GM19467 (cell line): Measurements from ENCODE around the gene ACVR1.
"Not testable (repeated sequence)": the region's sequence is repeated elsewhere in the genome, so short reads cannot be mapped to it uniquely, and the experiment has no call there.

Experiments
- ATAC-seq: cut with Tn5 transposase; IDR thresholded peaks from one replicate; pipeline ENCODE4 v1.9.1; 2021; ENCODE audit warnings: mild to moderate bottlenecking, moderate library complexity; ENCODE audit not compliant: unreplicated experiment

Gene ACVR1

GRCh38 chr2:157830696-157831570 lies 45.2 kb downstream of the ACVR1 start:
- ATAC-seq: no peak

- no peak for ATAC-seq
Observed at GRCh38 chr2:157830266-157830665, 45.9 kb downstream of the ACVR1 start.

GRCh38 chr2:157827377-157827776 lies 48.8 kb downstream of the ACVR1 start:
- ATAC-seq: no peak

- not testable (repeated sequence) for ATAC-seq
Observed at GRCh38 chr2:157826644-157827043, 49.5 kb downstream of the ACVR1 start.

- no peak for ATAC-seq
Observed at GRCh38 chr2:157825885-157826284, 50.2 kb downstream of the ACVR1 start.

- ATAC-seq: no peak
Observed at GRCh38 chr2:157822993-157823392, 53.1 kb downstream of the ACVR1 start.

GRCh38 chr2:157822533-157822932 lies 53.6 kb downstream of the ACVR1 start:
- ATAC-seq: no peak

- ATAC-seq: no peak
Observed at GRCh38 chr2:157821519-157822131, 54.5 kb downstream of the ACVR1 start.

- ATAC-seq: no peak
Observed at GRCh38 chr2:157820193-157820592, 55.9 kb downstream of the ACVR1 start.

GRCh38 chr2:157819761-157820160 lies 56.4 kb downstream of the ACVR1 start:
- no peak for ATAC-seq

GRCh38 chr2:157818227-157818626 lies 57.9 kb downstream of the ACVR1 start:
- no peak for ATAC-seq

GRCh38 chr2:157815421-157815820 lies 60.7 kb downstream of the ACVR1 start:
- no peak for ATAC-seq

GRCh38 chr2:157813467-157813866 lies 62.7 kb downstream of the ACVR1 start:
- ATAC-seq: no peak

- ATAC-seq: no peak
Observed at GRCh38 chr2:157810037-157810436, 66.1 kb downstream of the ACVR1 start.

- ATAC-seq: no peak
Observed at GRCh38 chr2:157809212-157809611, 66.9 kb downstream of the ACVR1 start.

GRCh38 chr2:157808421-157808820 lies 67.7 kb downstream of the ACVR1 start:
- ATAC-seq: no peak

- no peak for ATAC-seq
Observed at GRCh38 chr2:157806426-157807077, 69.6 kb downstream of the ACVR1 start.

- no peak for ATAC-seq
Observed at GRCh38 chr2:157805519-157805918, 70.6 kb downstream of the ACVR1 start.

GRCh38 chr2:157804355-157804754 lies 71.8 kb downstream of the ACVR1 start:
- no peak for ATAC-seq

GRCh38 chr2:157803952-157804351 lies 72.2 kb downstream of the ACVR1 start:
- ATAC-seq: no peak

GRCh38 chr2:157803476-157803875 lies 72.7 kb downstream of the ACVR1 start:
- no peak for ATAC-seq
